Endothelial cell of umbilical vein (primary cell): ENCODE data around the gene CDR2L. TPM values are rescaled to one million over a fixed set of nuclear protein-coding genes. Genes with fewer than 3 reads are reported as not detected.

Source experiments
- BruUV-seq: library from RNA; stranded (reverse); fragments of 400-500 nt; replicated peaks from 2 replicates; lab custom pipeline; 2021; lab: Mats Ljungman, UMichigan
- CTCF ChIA-PET: fragments of 300-600, 350-600 bp; sonication (Branson Sonifier 250); formaldehyde crosslinking; loops from one replicate; lab custom pipeline; 2021; ENCODE audit warnings: antibody characterized with exemption, inconsistent platforms; lab: Charles Lee
- POLR2A ChIA-PET: fragments of 300-600, 350-600 bp; sonication (Branson Sonifier 250); formaldehyde crosslinking; loops from one replicate; lab custom pipeline; 2021; ENCODE audit warnings: antibody characterized with exemption, inconsistent platforms; lab: Charles Lee
- DNase-seq: peaks from one replicate; pipeline ENCODE4 v3.0.0-alpha.2; 2011; ENCODE audit warnings: low read depth, low spot score
- FAIRE-seq: peaks from 2 replicates; lab custom pipeline; 2011; peaks lifted over from hg19 to GRCh38; lab: Jason Lieb, UNC
- H2AFZ ChIP-seq: 2 replicates; pipeline ENCODE4 v1.6.0; 2012; ENCODE audit warnings: low read depth, low read length, control low read depth, inconsistent platforms
- H3K27ac ChIP-seq: 2 replicates; pipeline ENCODE4 v1.5.1; 2011; ENCODE audit warnings: low read depth, mild to moderate bottlenecking, control low read depth, low read length, moderate library complexity; ENCODE audit not compliant: insufficient read depth
- H3K27me3 ChIP-seq, 2 experiments: 2 replicates each; pipeline versions ENCODE4 v1.6.0 to v1.6.1; 2011; ENCODE audit warnings: low read length in 2 of 2, mixed read lengths in 1 of 2; ENCODE audit not compliant: control insufficient read depth in 2 of 2, insufficient read depth in 2 of 2
- H3K36me3 ChIP-seq, 2 experiments: 2 replicates in 1 of 2; 3 replicates in 1 of 2; pipeline ENCODE4 v1.5.1; 2011; ENCODE audit warnings: low read length in 2 of 2, mild to moderate bottlenecking in 1 of 2, moderate library complexity in 1 of 2; ENCODE audit not compliant: control insufficient read depth in 2 of 2, insufficient read depth in 2 of 2; ENCODE audit errors: extremely low read depth in 1 of 2
- H3K4me1 ChIP-seq: 3 replicates; pipeline ENCODE4 v1.5.1; 2011; ENCODE audit warnings: mild to moderate bottlenecking, low read length; ENCODE audit not compliant: control insufficient read depth, insufficient read depth; ENCODE audit errors: extremely low read depth
- H3K4me2 ChIP-seq: 2 replicates; pipeline ENCODE4 v1.6.1; 2011; ENCODE audit warnings: low read length, control low read depth, mixed read lengths; ENCODE audit not compliant: insufficient read depth
- H3K4me3 ChIP-seq, 3 experiments: fragments of 200-600 bp in 1 of 3; sonication (generic), shearing (Covaris generic) in 1 of 3; replicated peaks in 1 of 3; 2 replicates each; pipeline ENCODE4 v1.5.1; 2011 to 2016; ENCODE audit warnings: control low read depth in 3 of 3, low read length in 3 of 3, mild to moderate bottlenecking in 2 of 3, inconsistent platforms in 1 of 3, low read depth in 1 of 3, moderate library complexity in 1 of 3; ENCODE audit not compliant: insufficient read depth in 1 of 3
- H3K79me2 ChIP-seq: 2 replicates; pipeline ENCODE4 v1.6.0; 2012; ENCODE audit warnings: low read length, inconsistent platforms; ENCODE audit not compliant: control insufficient read depth, insufficient read depth
- H3K9ac ChIP-seq: replicated peaks from 2 replicates; pipeline ENCODE3; 2011; ENCODE audit warnings: low read length, control low read depth; ENCODE audit not compliant: insufficient read depth; ENCODE audit errors: extremely low read depth
- H3K9me1 ChIP-seq: replicated peaks from 3 replicates; pipeline ENCODE4 v1.6.0; 2011; ENCODE audit warnings: mild to moderate bottlenecking, low read length; ENCODE audit not compliant: control insufficient read depth, insufficient read depth; ENCODE audit errors: extremely low read depth
- H3K9me3 ChIP-seq: replicated peaks from 2 replicates; pipeline ENCODE4 v1.5.1; 2012; ENCODE audit warnings: low read length, inconsistent platforms; ENCODE audit not compliant: control insufficient read depth, insufficient read depth
- H4K20me1 ChIP-seq: replicated peaks from 2 replicates; pipeline ENCODE3; 2011; ENCODE audit warnings: mild to moderate bottlenecking, low read length; ENCODE audit not compliant: control insufficient read depth, insufficient read depth; ENCODE audit errors: extremely low read depth
- CTCF ChIP-seq, 2 donors: IDR thresholded peaks; 1 replicate in 1 of 2; 2 replicates in 1 of 2; pipeline ENCODE4 v1.5.1; 2011; ENCODE audit warnings: low read length in 2 of 2, mild to moderate bottlenecking in 2 of 2, moderate library complexity in 2 of 2, control low read depth in 1 of 2, inconsistent platforms in 1 of 2, low read depth in 1 of 2; ENCODE audit not compliant: insufficient read depth in 1 of 2; ENCODE audit errors: extremely low read depth in 1 of 2
- EZH2 ChIP-seq: IDR thresholded peaks from 2 replicates; pipeline ENCODE4 v1.6.1; 2012; ENCODE audit warnings: borderline replicate concordance, low read depth, mild to moderate bottlenecking, moderate library complexity, low read length, inconsistent platforms; ENCODE audit not compliant: severe bottlenecking
- FOS ChIP-seq: IDR thresholded peaks from 2 replicates; pipeline ENCODE4 v1.6.1; 2011; ENCODE audit warnings: mild to moderate bottlenecking, low read length, moderate library complexity, borderline replicate concordance; ENCODE audit not compliant: insufficient read depth
- GATA2 ChIP-seq: IDR thresholded peaks from 2 replicates; pipeline ENCODE4 v1.7.0; 2011; ENCODE audit warnings: low read depth, mild to moderate bottlenecking, moderate library complexity, mixed read lengths, low read length; ENCODE audit not compliant: insufficient read length, insufficient read depth
- JUN ChIP-seq: IDR thresholded peaks from 2 replicates; pipeline ENCODE4 v1.6.1; 2011; ENCODE audit warnings: borderline replicate concordance, low read depth; ENCODE audit not compliant: insufficient read length, insufficient read depth
- MAX ChIP-seq: IDR thresholded peaks from 2 replicates; pipeline ENCODE4 v1.6.1; 2011; ENCODE audit not compliant: insufficient read depth, insufficient read length
- MYC ChIP-seq: IDR thresholded peaks from one replicate; pipeline ENCODE4 v1.6.1; 2011; ENCODE audit warnings: mild to moderate bottlenecking, low read depth, low read length
- POLR2A ChIP-seq: IDR thresholded peaks from 2 replicates; pipeline ENCODE4 v1.6.1; 2012; ENCODE audit warnings: low read depth, mild to moderate bottlenecking, control low read depth, low read length
- POLR2AphosphoS5 ChIP-seq: IDR thresholded peaks from 2 replicates; pipeline ENCODE4 v1.6.1; 2012; ENCODE audit warnings: low read depth, mild to moderate bottlenecking, control low read depth, low read length, moderate library complexity; ENCODE audit not compliant: insufficient read depth
- dilution Hi-C: fragments of 300-500 bp; cut with MboI; formaldehyde crosslinking; loops from one replicate; pipeline ENCODE4 v1.15.0; 2019; ENCODE audit warnings: low sequenced_read_pairs; ENCODE audit not compliant: extremely low pct_ligation_motif_present
- intact Hi-C: fragments of 100-400 bp; cut with micrococcal nuclease; formaldehyde crosslinking; loops from one replicate; pipeline ENCODE4 v1.10.0; 2022
- polyA plus RNA-seq, 4 experiments: library from polyadenylated mRNA; depleted of rRNA in 3 of 4; stranded (reverse) in 3 of 4; unstranded in 1 of 4; fragments of >200 nt; gene quantifications; 2 replicates each; pipeline versions ENCODE4 v1.2.1 to v1.2.3, GENCODE V29; 2011 to 2012; ENCODE audit warnings: missing spikeins in 1 of 4
- total RNA-seq: library from RNA; stranded (reverse); gene quantifications from 2 replicates; pipeline ENCODE4 v1.2.3, GENCODE V29; 2021

Gene CDR2L
- total and polyA plus RNA-seq, 2 donors (not counting 3 experiments of a cell fraction or from before 2014, with no cell fraction given) = 22.2 to 34.9 TPM

- Histone ChIP-seq H3K79me2 (no peaks in the 10 kb centered on the region), H3K36me3 (no peaks in the 10 kb centered on the region), H2AFZ (no peak overlapping the region), H3K27me3 (peaks cover 0 to 3% of the 10 kb centered on the region in 2 experiments), H3K4me3 (no peak overlapping the region), H3K9me3 (no peaks in the 10 kb centered on the region), H3K9me1 (no peaks in the 10 kb centered on the region), H3K9ac (no peak overlapping the region), H4K20me1 (no peaks in the 10 kb centered on the region), H3K4me1 (peaks cover 11% of the 10 kb centered on the region), H3K27ac (no peak overlapping the region), H3K4me2 (no peak overlapping the region)
- ChIA-PET CTCF (interaction anchor here (0.8 to 1.6 kb wide), 3 partner anchors 16 to 33 kb away, joined by 3 to 7 read pairs (median 6); partner anchors contain the start of gene MRPL58), POLR2A (no interaction called here)
- FAIRE-seq (no peak), DNase-seq (no peak)
- dilution Hi-C loops = no loop called here
- BruUV-seq = no TSS peak
- TF ChIP-seq MYC = no peak
- no peak for TF ChIP-seq POLR2A
- TF ChIP-seq POLR2AphosphoS5 = no peak
- no peak for TF ChIP-seq FOS
- TF ChIP-seq JUN = no peak
- no peak for TF ChIP-seq CTCF (IDR thresholded peaks at IDR 0.05; ENCODE audit: extremely low read depth in 1 of 2, insufficient read depth in 1 of 2, low read depth in 1 of 2, low read length in 2 of 2)
- TF ChIP-seq MAX = no peak
- no peak for TF ChIP-seq EZH2
- no peak for TF ChIP-seq GATA2
- intact Hi-C loops = no loop called here
These were observed 7.9 kb upstream of the CDR2L start for GRCh38 chr17:74979408-74980146.
